CD14-positive monocyte (primary cell): ENCODE data around the gene PLXDC1. TPM values are rescaled to one million over a fixed set of nuclear protein-coding genes. Genes with fewer than 3 reads are reported as not detected.

ENCODE experiments used
- DNase-seq, 3 donors: peaks; one replicate each; pipeline ENCODE4 v3.0.0-alpha.2; 2011 to 2022
- H2AFZ ChIP-seq: 2 replicates; pipeline ENCODE4 v1.6.0; 2012; ENCODE audit warnings: mild to moderate bottlenecking, low read depth, low read length, inconsistent platforms; ENCODE audit not compliant: insufficient read depth, poor library complexity, severe bottlenecking
- H3K27ac ChIP-seq, 2 donors: 1 replicate in 1 of 2; 2 replicates in 1 of 2; pipeline ENCODE4 v1.5.1; 2012 to 2013; ENCODE audit warnings: low read length in 2 of 2, control low read depth in 1 of 2, inconsistent platforms in 1 of 2, low read depth in 1 of 2, mild to moderate bottlenecking in 1 of 2
- H3K27me3 ChIP-seq, 2 donors: one replicate each; pipeline versions ENCODE4 v1.6.0 to v1.6.1; 2011 to 2013; ENCODE audit warnings: low read length in 2 of 2; ENCODE audit not compliant: control insufficient read depth in 2 of 2, insufficient read depth in 2 of 2
- H3K36me3 ChIP-seq, 2 donors: replicated peaks in 1 of 2; 1 replicate in 1 of 2; 2 replicates in 1 of 2; pipeline versions ENCODE4 v1.5.1 to v1.6.1; 2012 to 2013; ENCODE audit warnings: low read length in 2 of 2, control low read depth in 1 of 2, inconsistent platforms in 1 of 2, mild to moderate bottlenecking in 1 of 2; ENCODE audit not compliant: insufficient read depth in 2 of 2, control insufficient read depth in 1 of 2
- H3K4me1 ChIP-seq, 2 donors: 1 replicate in 1 of 2; 2 replicates in 1 of 2; pipeline versions ENCODE4 v1.5.1 to v1.6.1; 2012 to 2013; ENCODE audit warnings: low read length in 2 of 2, control low read depth in 1 of 2, inconsistent platforms in 1 of 2, mild to moderate bottlenecking in 1 of 2, moderate library complexity in 1 of 2; ENCODE audit not compliant: insufficient read depth in 2 of 2, control insufficient read depth in 1 of 2
- H3K4me2 ChIP-seq: replicated peaks from 2 replicates; pipeline ENCODE3; 2012; ENCODE audit warnings: low read length, moderate library complexity, mild to moderate bottlenecking; ENCODE audit not compliant: poor library complexity, severe bottlenecking; ENCODE audit errors: extremely low read depth
- H3K4me3 ChIP-seq, 3 experiments: fragments of 200-600 bp in 1 of 3; sonication (generic) in 1 of 3; replicated peaks in 1 of 3; 1 replicate in 2 of 3; 2 replicates in 1 of 3; pipeline ENCODE4 v1.5.1; 2011 to 2013; ENCODE audit warnings: low read length in 3 of 3, mild to moderate bottlenecking in 3 of 3, control low read depth in 2 of 3, low read depth in 2 of 3, inconsistent platforms in 1 of 3, moderate library complexity in 1 of 3
- H3K79me2 ChIP-seq: 2 replicates; pipeline ENCODE4 v1.6.0; 2012; ENCODE audit warnings: mild to moderate bottlenecking, control low read depth, inconsistent platforms, low read length, moderate library complexity; ENCODE audit not compliant: insufficient read depth
- H3K9ac ChIP-seq: 2 replicates; pipeline ENCODE4 v1.6.0; 2017; ENCODE audit warnings: low read length, mild to moderate bottlenecking; ENCODE audit not compliant: insufficient read depth, poor library complexity, severe bottlenecking
- H3K9me3 ChIP-seq, 2 donors: replicated peaks in 1 of 2; 1 replicate in 1 of 2; 2 replicates in 1 of 2; pipeline versions ENCODE4 v1.5.1 to v1.6.1; 2012 to 2013; ENCODE audit warnings: low read length in 2 of 2, control low read depth in 1 of 2; ENCODE audit not compliant: control insufficient read depth in 1 of 2, insufficient read depth in 1 of 2
- H4K20me1 ChIP-seq: 2 replicates; pipeline ENCODE4 v1.6.0; 2012; ENCODE audit warnings: mild to moderate bottlenecking, low read length, control low read depth, moderate library complexity; ENCODE audit not compliant: insufficient read depth
- H3K27ac Mint-ChIP-seq, 7 donors: one replicate each; pipeline ENCODE4 v1.8.0; 2020; ENCODE audit warnings: mild to moderate bottlenecking in 7 of 7, mixed read lengths in 7 of 7, moderate library complexity in 6 of 7, inconsistent platforms in 2 of 7
- H3K27me3 Mint-ChIP-seq, 3 donors: one replicate each; pipeline ENCODE4 v1.8.0; 2021 to 2022; ENCODE audit warnings: low read depth in 3 of 3, mild to moderate bottlenecking in 3 of 3, mixed read lengths in 3 of 3, moderate library complexity in 3 of 3, inconsistent platforms in 1 of 3
- H3K36me3 Mint-ChIP-seq, 2 donors: one replicate each; pipeline ENCODE4 v1.8.0; 2020; ENCODE audit warnings: mixed read lengths in 2 of 2, inconsistent platforms in 1 of 2, mild to moderate bottlenecking in 1 of 2
- H3K4me1 Mint-ChIP-seq: one replicate; pipeline ENCODE4 v1.8.0; 2020; ENCODE audit warnings: mild to moderate bottlenecking, mixed read lengths
- H3K4me3 Mint-ChIP-seq, 2 donors: one replicate each; pipeline ENCODE4 v1.8.0; 2020; ENCODE audit warnings: mild to moderate bottlenecking in 2 of 2, mixed read lengths in 2 of 2, moderate library complexity in 1 of 2
- H3K9me3 Mint-ChIP-seq, 7 donors: one replicate each; pipeline ENCODE4 v1.8.0; 2020 to 2022; ENCODE audit warnings: mixed read lengths in 7 of 7, mild to moderate bottlenecking in 6 of 7, moderate library complexity in 6 of 7, inconsistent platforms in 2 of 7
- CTCF ChIP-seq: fragments of 200-600 bp; IDR thresholded peaks from one replicate; pipeline ENCODE4 v1.8.0; 2022; ENCODE audit warnings: antibody characterized with exemption, mild to moderate bottlenecking
- WGBS: methylation state at CpG from one replicate; pipeline ENCODE4 v1.1.5; 2013; ENCODE audit warnings: missing lambda C conversion rate; ENCODE audit not compliant: insufficient coverage; 5-methylcytosine and 5-hydroxymethylcytosine counted together
- intact Hi-C, 2 donors: fragments of 100-400 bp; cut with micrococcal nuclease; formaldehyde crosslinking; loops; one replicate each; pipeline versions ENCODE4 v1.15.0 to v1.15.1; 2023
- polyA plus RNA-seq, 3 donors: library from polyadenylated mRNA; depleted of rRNA in 1 of 3; unstranded in 2 of 3; stranded (reverse) in 1 of 3; fragments of 300-500 nt in 2 of 3; fragments of >200 nt in 1 of 3; fragmentation: Illumina TruSeq in 2 of 3; gene quantifications; 1 replicate in 2 of 3; 2 replicates in 1 of 3; pipeline ENCODE4 v1.2.3, GENCODE V29; 2012 to 2021

The PLXDC1 gene
- polyA plus RNA-seq, 3 donors = 0.21 TPM; not detected in 2

GRCh38 chr17:39150104-39150634 lies 1.3 kb downstream of the PLXDC1 start:
- Mint-ChIP-seq H3K36me3 (peaks cover 3 to 8% of the 10 kb centered on the region in 2 donors), H3K4me3 (peak overlapping the region; percentile 12 to 78), H3K9me3 (peaks cover 0 to 17% (median 9%) of the 10 kb centered on the region in 7 donors), H3K27ac (no peak overlapping the region), H3K4me1 (peaks cover 38% of the 10 kb centered on the region), H3K27me3 (peaks cover 42 to 55% (median 52%) of the 10 kb centered on the region in 3 donors)
- H3K27ac ChIP-seq = no peak overlapping the region
- no peak overlapping the region for H2AFZ ChIP-seq
- H3K27me3 ChIP-seq = peaks cover 23 to 39% of the 10 kb centered on the region in 2 donors
- H3K9ac ChIP-seq = no peak overlapping the region
- H3K36me3 ChIP-seq = no peaks in the 10 kb centered on the region
- no peaks in the 10 kb centered on the region for H3K79me2 ChIP-seq
- no peak overlapping the region for H3K4me2 ChIP-seq
- intact Hi-C loops = loop anchor here (5.0 to 10.0 kb wide), 3 partner anchors 168 to 275 kb away; partner anchors contain the start of genes FBXO47 (in 1 of the 2) and LASP1 (in 1 of the 2)
- WGBS = 73% methylated on average over 4 of the region's 5 CpGs
- H3K9me3 ChIP-seq = peaks cover 0 to 7% of the 10 kb centered on the region in 2 donors
- no peaks in the 10 kb centered on the region for H4K20me1 ChIP-seq
- H3K4me3 ChIP-seq = no peak overlapping the region
- no peak for TF ChIP-seq CTCF
- no peak for DNase-seq
- H3K4me1 ChIP-seq = peaks cover 30 to 42% of the 10 kb centered on the region in 2 donors

- peaks cover 38 to 50% (median 45%) of the 10 kb centered on the region in 3 donors for H3K27me3 Mint-ChIP-seq
- H3K36me3 Mint-ChIP-seq = peaks cover 3 to 8% of the 10 kb centered on the region in 2 donors
- 23% methylated on average over 8 of the region's 13 CpGs for WGBS
- TF ChIP-seq CTCF = no peak
- peaks cover 13 to 16% of the 10 kb centered on the region in 2 donors for H3K4me1 ChIP-seq
- no peak for DNase-seq
- peaks cover 17% of the 10 kb centered on the region for H3K4me1 Mint-ChIP-seq
- peaks cover 0 to 13% (median 7%) of the 10 kb centered on the region in 7 donors for H3K9me3 Mint-ChIP-seq
- peak overlapping the region in 1 of 2 donors; percentile 54 for H3K4me3 Mint-ChIP-seq
- peak overlapping the region in 2 of 7 donors; percentile 8 to 36 for H3K27ac Mint-ChIP-seq
- H2AFZ ChIP-seq = no peak overlapping the region
- H3K79me2 ChIP-seq = no peaks in the 10 kb centered on the region
- H3K36me3 ChIP-seq = no peaks in the 10 kb centered on the region
- H3K27ac ChIP-seq = no peak overlapping the region
- no peak overlapping the region for H3K4me3 ChIP-seq
- H3K27me3 ChIP-seq = peaks cover 23 to 39% of the 10 kb centered on the region in 2 donors
- H4K20me1 ChIP-seq = no peaks in the 10 kb centered on the region
- no peak overlapping the region for H3K9ac ChIP-seq
- peaks cover 0 to 7% of the 10 kb centered on the region in 2 donors for H3K9me3 ChIP-seq
- intact Hi-C loops = no loop called here
- no peak overlapping the region for H3K4me2 ChIP-seq
Observed at GRCh38 chr17:39147221-39148185, 3.9 kb downstream of the PLXDC1 start.
